ENCODE data around the gene PTN.
"Not testable (repeated sequence)": the region's sequence is repeated elsewhere in the genome, so short reads cannot be mapped to it uniquely, and the experiment has no call there.

Gene PTN

DNA sequence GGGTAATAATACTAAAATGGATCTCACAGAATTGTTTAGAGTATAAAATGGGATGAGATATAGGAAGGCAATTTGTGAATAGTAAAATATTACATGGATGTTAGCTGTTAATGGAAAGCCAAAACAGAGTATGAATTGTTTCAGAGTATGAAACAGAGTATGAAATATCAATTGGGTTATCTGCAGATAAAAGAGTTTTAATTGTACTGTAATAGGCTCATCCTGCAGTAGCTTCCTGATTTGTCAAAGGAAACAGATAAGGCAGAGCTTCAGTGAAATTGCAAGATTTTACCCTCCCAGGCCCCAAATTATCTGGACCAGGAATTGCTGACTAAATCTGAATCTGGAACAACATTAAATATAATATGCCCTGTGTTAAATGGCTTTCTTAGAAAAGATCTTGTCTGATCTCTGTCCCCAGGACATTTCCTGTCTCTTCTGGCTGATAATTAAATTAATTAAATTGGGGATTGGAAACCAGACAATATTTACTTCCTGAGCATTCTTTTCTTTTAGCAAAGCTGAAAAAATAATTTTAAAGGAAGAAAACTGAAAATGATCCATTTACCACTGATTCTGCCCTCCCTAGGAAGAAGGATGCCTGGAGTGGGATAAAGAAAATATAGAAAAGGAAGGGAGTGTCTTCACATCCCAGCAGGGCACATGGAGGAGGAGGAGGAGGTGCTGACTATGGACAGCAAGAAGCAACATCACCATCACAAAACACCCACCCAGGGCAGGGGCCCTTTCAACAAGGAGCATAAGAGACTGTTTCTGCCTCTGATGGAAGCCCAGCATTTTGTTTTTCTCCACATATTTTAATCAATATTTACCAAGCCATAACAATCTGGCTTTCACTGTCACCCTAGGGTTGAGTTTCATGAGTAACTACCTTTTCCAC lies 18.5 kb downstream of the PTN start:
- no peak for DNase-seq (ENCODE audit: low read depth)

DNA sequence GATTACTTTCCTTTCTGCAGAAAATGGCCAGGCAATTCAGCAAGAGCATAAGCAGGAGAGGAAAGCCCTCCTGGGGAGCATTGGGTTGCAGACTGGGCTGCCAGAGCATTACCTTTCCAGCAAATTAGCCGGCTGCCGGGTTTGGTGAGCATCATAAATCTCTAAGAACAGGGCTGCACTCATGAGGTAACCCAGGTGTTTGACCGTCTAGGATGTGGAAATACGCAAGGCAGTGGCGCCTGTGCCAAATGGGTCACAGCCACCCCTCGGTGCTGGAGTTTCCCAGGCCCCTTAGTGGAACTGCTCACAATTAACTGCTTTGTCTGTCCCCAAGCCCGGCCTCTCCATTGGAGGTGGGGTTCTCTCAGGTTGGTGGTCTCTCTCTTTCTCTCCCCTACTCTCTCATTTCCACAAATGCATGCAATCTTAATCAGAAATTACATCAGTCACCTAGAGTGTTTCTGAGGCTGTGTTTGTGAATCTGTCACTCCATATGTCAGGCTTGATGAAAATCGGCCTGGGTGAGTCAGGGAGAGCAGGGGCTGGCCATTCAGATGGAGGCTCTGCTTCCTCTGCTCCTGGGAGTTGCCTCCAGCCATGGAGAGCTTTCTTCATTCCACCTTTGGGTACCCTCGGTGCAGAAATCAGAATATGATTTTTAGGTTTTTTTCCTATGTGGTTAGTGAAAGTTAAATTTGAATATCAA lies 26.7 kb downstream of the PTN start:
- no peak for DNase-seq (ENCODE audit: low read depth)

DNA sequence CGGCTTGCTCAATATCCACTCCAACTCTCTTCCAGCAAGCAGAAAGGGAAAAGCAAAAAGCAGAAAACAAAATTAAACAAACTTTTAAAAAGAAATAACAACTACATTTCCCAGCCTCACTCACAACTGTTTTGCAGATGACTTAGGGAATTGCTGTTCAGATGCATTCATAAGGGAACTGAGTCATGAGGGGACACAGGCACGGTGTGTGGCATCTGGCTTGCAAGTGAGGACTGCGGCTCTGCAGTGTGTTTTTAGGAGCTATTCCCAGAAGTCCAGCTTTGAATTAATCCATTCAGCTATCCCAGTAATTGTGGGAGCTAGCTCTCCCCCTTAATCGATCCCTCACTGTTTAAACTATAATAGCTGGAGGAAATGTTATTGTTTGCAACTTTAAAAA lies 30.3 kb downstream of the PTN start:
- DNase-seq (ENCODE audit: low read depth): no peak

DNA sequence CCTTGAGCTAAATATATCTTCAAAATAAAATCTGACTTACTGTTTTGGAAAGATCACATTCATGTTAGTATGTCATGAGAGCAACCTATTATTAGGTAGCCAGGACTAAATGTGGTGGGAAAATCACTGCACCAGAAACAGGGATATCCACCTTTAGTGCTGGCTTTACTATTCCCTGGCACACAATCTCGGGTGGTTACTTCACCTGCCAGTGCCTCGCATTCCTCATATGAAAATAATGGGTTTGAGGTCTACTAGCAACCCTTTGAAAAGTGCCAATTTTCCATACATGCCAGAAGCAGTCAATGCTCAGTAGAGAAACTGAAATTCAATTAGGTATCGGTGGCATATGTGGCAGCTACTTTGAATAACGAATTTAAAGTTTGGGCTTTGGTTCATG lies 36.8 kb downstream of the PTN start:
- no peak for DNase-seq (ENCODE audit: low read depth)

DNA sequence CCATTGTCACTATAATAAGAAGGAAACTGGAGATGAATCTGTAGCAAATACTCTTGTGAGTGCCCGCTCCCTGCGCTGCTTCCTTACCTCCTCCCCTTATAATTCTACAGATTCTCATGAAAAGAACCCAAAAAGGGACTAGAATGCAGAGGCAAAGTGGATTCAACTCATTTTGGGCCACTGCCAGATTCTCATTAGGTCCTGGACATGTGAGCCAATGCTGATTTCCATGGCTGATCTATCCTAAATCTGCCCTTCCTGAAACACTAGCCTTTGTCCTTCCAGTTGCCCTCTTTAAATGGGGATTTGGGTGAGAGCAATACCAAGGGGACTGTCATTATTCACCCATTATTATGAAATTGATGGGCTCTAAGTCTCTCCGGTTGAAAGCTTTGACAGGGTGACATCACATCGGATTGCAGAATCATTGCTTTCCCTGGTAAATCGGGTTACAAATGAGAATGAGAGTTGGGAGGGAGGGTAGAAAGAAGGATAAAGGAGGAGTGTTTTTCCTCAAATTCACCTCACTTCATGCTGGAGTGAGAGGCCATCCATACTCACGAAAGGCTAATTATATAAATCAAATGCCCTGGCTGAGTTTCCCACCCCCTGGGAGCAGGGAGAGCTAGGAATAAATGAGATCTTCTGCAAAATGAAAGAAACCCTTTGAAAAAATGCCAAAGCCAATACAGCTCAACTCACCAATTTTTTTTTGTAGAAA lies 37.5 kb downstream of the PTN start:
- no peak for DNase-seq (ENCODE audit: low read depth)

DNA sequence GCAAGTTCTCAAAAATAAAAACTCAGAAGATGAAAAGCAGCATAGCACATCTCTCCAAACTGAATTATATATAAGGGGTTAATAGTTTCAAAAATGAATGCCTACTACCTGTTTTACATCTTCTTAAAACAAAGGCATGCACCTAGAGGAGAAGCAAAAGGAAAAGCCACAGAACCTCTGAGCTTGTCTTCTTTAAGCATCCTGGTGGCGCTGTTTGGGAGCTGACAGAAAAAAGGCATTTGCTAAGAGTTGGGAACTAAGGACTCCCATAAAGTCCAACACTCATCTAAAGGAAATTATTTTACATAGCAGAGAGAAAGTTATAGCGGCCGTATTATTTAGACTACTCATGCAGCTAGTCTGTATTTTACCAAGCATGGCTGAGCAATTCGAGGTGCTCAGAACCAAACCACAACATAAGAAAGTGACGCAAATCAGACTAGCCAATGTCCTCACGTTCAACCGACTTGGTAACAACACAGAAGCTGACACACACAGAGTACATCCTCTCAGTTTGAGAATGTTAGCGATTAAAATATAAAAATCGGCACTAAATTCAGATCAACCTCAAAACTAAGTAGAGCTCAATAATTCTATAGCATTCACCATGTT lies 38.8 kb downstream of the PTN start:
- no peak for DNase-seq (ENCODE audit: low read depth)

GRCh38 chr7:137304165-137304564 lies 39.4 kb downstream of the PTN start:
- no peak for DNase-seq (ENCODE audit: low read depth)

- no peak for DNase-seq (ENCODE audit: low read depth)
Measured at GRCh38 chr7:137302081-137302480, 41.5 kb downstream of the PTN start.

DNA sequence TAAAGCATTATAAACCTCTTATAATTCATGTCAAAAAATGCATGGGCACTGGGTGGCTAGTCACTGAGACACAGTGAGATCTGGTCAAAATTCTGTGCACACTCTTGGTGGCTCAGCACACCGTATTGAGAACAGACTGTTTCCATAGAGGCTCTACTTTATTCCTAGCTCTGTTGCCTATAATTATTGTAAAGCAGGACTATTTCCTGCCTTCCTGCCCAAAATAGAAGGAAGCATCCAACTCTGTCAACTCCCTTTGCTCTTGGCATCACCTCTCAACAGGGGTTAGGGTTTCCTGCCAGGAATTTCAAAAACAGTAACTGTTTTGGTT lies 45.1 kb downstream of the PTN start:
- no peak for DNase-seq (ENCODE audit: low read depth)

- DNase-seq (ENCODE audit: low read depth): no peak
Measured at GRCh38 chr7:137297551-137298463, 45.7 kb downstream of the PTN start.

DNA sequence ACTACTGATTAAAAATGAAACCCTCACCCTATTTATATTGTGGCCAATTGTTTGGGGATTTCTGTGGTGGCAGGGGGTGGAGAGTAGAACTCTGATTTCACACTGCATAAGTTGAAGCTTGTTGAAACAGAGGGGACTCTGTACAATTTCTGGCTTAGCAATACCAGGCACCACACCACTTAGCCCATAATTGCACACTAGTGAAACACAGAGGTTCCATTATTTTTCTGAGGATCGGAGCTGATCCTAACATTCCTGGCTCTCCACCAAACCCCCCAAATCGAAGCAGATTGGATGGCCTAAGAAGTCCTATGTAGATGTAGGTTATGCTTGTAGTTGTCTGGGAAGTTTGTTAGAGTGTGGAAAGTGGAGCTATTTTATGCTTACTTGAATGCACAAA lies 47.0 kb downstream of the PTN start:
- DNase-seq (ENCODE audit: low read depth): no peak

DNA sequence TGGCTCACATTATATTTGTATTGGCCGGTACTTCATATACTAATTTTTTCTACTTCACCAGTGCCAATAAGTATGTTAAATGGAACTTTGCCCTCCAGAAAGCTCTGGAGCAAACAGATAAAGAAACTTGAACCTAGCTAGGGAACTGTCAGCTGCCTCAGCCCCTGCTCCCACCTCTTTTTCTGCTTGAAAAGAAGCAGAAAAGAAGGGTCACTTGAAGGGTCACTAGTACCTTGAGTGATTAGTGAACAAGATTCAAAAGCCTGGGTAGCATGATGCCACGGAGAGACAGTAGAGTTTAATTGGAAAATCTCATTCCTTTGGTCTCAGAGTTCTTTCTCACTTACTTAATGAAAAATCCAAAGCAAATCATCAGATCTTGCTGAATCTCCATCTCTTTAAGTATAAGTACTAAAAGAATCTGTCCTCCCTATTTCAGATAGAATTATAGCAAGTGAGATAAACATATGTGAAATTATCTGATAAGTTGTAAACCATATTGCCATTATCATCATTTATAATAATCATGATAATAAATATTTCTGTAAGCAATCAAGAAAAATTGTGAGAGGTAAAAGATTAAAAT lies 47.7 kb downstream of the PTN start:
- no peak for DNase-seq (ENCODE audit: low read depth)

DNA sequence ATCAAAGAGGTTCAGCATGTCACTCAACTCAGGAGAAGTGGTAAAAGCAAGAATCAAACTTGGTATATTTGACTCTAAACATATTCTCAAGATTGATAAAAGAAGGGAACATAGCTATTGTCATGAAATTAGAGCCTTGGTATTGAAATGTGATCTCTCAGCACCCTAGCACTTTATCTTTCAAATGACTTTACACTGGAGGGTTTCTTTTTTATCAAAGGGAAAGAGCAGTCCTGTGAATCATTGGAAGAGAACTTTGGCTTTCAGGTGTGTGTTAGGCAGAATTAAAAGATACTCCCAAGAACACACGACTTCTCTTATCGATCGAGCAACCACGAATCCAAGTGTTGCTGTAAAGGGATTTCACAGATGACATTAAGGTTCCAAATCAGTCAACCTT lies 54.4 kb downstream of the PTN start:
- DNase-seq (ENCODE audit: low read depth): no peak

DNA sequence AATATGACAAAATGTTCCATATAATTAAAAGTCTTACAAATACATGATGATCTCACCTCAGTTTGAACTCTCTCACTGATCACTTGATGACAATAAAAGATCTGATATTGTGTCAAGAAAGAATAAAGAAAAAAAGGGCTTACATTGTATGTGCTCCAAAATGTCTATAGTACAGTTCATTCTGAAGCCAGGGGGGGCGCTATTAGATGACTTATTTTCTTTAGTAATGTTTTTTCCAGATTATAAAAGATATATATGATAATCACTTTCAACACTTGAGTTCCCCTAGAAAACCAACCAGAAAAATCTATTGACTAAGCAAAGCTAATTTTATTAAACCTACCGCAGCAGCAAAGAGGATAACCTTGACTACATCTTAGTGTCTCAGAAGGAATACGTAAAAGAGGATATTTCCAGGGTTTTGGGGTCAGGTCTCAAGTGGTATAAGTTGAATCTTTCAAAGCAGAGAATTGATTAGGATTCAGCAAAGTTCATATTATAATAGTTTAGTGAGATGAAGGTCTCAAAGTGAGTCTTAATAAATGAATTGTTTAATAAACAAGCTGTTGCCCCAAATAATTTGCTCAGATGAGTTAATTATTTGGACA lies 55.8 kb downstream of the PTN start:
- DNase-seq (ENCODE audit: low read depth): no peak

- DNase-seq (ENCODE audit: low read depth): no peak
Measured at GRCh38 chr7:137283153-137283552, 60.4 kb downstream of the PTN start.

DNA sequence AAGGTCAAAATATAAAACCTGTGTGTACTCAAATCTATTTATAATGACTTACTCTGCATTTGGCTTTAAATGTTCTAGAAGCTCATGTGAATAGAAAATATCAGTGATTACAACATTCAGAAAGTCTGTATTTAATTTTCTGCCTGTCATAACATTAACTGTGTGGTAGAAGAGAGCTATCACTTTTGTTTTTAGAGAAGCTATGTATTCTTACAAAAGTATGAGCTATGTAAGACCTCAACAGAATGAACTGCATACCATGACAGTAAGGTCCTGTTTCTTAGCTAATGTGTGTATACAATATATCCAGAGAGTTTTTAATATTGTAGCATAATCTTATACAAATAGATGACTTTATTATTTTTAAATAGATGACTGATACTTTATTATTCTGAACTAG lies 61.5 kb downstream of the PTN start:
- DNase-seq (ENCODE audit: low read depth): no peak

DNA sequence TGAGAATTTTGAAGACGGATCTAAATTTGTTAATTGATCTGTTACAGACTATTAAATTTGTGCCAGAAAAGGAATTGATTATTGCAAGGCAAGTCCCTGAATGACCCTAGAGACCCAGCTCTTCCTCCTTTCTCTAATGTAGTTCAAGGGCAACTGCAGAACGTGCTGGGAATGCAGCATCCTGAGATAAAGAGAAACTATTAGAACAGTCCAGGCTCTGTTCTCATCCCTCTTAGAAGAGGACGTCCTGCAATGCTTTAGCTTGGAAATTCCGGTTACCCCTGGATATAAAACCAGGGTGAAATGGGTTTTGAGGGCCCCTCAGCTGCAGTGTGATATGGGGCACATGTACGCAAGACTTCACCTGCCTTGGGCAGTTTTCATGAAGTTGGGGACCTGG lies 67.3 kb downstream of the PTN start:
- DNase-seq (ENCODE audit: low read depth): no peak

DNA sequence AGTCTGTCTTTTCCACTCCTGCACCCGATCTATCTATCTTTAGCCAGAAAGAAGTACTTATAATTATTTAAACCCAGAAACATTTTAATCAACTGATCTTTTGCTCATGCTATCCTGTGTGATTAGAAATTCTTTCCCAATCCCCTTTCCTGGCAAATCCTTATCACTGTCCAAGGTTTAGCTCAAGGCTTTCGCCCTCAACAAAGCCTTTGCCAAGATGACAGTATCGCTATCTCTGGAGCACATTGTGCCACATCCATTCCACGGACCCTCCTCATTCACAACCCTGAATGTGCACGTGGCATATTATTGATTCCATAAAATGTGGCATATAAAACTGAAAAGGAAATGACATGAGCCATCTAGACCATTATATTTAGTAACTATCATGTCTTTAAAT lies 71.3 kb downstream of the PTN start:
- DNase-seq (ENCODE audit: low read depth): no peak

DNA sequence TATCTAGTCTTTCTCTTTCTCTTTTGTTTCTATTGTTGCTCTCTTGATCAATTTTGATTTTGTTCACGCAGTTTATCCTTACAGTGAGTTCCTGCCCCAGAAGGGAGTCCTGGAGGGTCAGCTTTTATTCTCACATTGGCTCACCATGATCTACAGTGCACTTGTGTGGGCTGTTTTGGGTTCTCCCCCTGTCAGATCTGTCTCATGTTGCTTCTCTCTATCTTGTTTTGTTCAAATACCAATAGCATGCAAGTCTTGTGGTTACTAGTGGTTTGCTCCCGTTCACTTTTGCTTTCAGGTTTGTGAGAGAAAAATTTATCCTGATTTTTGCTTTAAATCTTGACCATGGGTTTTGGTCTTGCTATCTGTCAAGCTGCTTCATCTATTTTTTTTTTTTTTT lies 74.3 kb downstream of the PTN start:
- no peak for DNase-seq (ENCODE audit: low read depth)

DNA sequence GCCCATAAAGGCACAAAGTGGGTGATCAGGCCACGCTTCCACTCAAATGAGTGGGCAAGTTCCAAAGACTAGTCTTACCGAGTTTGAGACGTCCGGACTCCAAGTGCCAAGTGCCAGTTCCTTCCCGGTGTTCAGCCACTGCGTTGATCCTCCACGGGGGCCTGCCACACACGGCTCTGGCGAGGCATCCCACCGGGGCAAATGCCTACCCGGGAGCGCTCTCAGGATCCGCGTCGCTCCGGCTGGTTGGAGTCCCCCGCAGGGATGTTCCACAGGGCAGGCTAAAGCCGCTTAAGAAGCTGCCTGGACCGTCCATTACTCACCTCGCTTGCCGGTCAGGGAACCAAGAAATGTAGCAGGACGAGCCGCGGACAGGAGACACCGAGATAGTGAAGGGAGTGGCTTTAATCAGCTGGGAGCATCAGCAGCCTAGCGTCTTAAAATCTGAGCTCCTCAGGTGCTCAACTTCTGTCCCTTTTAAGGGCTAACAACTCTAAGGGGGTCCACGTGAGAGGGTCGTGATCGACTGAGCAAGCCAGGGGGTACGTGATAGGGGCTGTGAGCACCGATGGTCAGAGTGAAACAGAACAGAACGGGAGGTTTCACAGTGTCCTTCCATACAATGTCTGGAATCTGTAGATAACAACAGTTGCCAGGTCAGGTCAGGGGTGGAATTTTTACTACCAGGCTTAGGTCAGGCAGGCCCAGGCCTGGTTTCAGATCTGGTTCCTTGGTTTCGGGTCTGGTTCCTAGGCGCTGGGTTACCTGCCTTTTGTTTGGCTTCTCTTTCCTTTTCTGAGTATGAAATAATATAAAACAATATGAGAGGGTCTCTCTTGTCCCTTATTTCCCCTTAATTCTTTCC lies 75.3 kb downstream of the PTN start:
- not testable (repeated sequence) for DNase-seq (ENCODE audit: low read depth)

Data from stimulated activated CD8-positive, alpha-beta memory T cell treated with anti-CD3 and anti-CD28 coated beads, Interleukin-12 subunit alpha, Interleukin-12 subunit beta, amount 100 ng/mL, for 1 hour (primary cell).